HG03469 (cell line): Measurements from ENCODE around the gene LIN7B.
"Not testable (repeated sequence)": the region's sequence is repeated elsewhere in the genome, so short reads cannot be mapped to it uniquely, and the experiment has no call there.

Experiments used
- ATAC-seq: cut with Tn5 transposase; IDR thresholded peaks from one replicate; pipeline ENCODE4 v1.9.1; 2021; ENCODE audit warnings: mild to moderate bottlenecking, moderate library complexity, moderate number of reproducible peaks; ENCODE audit not compliant: unreplicated experiment

LIN7B gene

GRCh38 chr19:49113762-49114629 lies at the start of gene LIN7B:
Gene LIN7B (plus strand): TSS chr19:49114370. CDS start chr19:49114405, 35 bp downstream.
- ATAC-seq, result no peak

DNA sequence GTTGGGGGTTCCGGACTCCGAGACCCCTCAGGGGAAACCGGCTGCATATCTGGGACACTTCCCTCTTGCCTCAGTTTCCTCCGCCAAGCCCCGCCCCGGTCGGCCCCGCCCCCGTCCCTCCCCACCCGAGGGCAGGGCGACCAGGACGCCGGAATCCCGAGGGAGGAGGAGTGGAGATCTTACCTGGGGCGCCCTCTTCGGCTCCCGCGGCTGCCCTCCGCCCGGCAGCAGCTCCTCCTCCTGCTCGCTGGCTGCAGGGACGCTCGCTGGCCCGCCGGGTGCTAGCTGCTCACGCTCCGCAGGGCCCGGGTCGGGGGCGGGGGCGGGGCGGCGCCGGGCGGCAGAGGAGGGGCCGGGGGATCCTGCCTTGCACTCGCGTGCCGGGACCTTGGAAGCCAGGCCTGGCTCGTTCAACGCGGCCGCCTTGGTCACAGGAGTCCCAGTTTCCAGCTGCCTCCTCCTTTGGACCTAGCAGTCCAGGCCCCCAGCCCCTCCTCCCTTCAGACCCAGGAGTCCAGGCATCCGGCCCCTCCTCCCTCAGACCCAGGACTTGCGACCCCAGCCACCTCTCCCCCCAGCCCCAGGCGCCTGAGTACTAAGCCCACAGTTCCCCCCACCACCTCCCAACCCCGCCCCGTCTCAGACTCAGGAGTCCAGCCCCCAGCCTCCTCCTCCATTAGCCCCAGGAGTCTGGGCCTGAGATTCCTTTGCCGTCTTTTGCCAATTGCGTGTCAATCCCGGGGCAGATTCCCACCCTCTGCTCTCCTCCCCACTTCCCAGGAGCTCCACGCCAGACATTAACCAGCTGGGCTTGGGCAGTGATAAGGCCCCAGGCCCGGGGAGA lies 49.2 kb upstream of the LIN7B start, which contains the start of gene NTF4:
NTF4 (minus strand) TSS at position 51 of the 844 bp plus-strand sequence. CDS start 2,821 bp downstream, outside the sequence.
- ATAC-seq, result no peak

GRCh38 chr19:49065905-49066512 lies 48.2 kb upstream of the LIN7B start:
- no peak for ATAC-seq

- ATAC-seq, result no peak
Measured at GRCh38 chr19:49067554-49067953, 46.6 kb upstream of the LIN7B start.

DNA sequence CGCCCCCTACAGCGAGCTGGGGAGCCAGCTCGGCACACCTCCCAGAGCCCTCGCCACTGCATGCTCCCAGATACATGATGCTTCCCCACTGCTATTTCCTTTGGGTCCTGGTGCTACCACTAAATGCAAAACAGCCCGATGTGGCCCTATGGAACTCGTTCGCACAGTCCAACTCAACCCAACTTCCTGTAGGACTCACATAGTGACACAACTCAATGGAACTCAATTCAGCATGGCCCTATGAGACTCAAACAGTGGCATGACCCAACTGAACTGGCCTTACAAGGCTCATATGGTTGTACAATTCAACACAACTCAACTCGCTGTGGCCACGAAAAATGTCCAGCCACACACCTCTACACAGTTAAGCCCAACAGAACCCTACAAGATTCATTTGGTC lies 45.1 kb upstream of the LIN7B start:
- ATAC-seq, result no peak

DNA sequence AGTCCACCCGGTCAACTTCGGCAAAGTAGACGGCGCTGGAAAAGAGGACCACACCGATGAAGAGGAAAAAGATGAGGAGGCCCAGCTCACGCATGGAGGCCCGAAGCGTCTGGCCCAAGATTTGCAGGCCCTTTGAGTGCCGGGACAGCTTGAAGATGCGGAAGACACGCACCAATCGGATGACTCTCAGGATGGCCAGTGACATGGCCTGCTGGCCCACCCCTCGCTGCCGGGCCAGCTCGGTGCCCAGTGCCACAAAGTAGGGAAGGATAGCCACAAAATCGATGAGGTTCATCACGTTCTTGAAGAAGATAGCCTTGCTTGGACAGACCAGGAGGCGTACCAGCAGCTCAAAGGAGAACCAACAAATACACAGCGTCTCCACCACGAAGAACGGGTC lies 43.8 kb upstream of the LIN7B start:
- ATAC-seq, result no peak

- no peak for ATAC-seq
Measured at GRCh38 chr19:49071860-49072547, 42.2 kb upstream of the LIN7B start.

DNA sequence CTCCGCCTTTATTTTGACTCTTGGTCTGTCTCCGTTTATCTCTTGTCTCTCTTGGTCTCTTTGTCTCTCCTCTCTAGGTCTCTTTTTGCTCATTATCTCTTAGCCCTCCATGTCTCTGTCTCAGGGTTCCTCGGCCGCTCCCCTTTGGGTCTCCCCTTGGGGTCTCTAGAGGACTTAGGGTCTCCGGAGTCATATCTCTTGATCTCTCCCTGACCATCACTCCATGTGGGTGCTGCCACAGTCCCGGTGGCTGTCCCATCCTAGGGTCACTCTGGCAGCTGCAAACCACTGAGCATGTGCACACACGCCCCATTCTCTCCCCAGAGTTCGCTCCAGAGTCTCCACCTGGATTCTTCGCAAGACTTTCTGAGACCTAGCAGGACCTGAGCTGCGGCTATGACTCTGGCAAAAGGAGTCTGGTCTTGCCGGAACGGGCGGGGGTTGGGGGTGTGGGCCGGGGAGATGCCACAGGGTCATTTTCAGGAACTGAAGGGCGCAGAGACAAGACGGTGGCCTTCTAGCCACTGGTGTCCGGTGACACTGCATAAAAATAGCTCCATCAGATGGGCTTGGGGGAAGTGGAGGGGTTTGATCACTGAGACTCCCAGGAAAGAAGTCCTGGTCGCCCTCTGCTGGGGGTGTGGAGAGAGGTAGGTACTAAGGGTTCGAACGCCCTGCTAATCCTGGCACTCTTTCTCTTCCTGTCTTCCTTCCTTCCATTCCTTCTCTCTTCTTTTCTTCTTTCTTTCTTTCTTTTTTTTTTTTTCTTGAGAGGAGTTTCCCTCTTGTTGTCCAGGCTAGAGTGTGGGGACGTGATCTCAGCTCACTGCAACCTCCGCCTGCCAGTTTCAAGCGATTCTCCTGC lies 40.4 kb upstream of the LIN7B start:
- ATAC-seq, result no peak

DNA sequence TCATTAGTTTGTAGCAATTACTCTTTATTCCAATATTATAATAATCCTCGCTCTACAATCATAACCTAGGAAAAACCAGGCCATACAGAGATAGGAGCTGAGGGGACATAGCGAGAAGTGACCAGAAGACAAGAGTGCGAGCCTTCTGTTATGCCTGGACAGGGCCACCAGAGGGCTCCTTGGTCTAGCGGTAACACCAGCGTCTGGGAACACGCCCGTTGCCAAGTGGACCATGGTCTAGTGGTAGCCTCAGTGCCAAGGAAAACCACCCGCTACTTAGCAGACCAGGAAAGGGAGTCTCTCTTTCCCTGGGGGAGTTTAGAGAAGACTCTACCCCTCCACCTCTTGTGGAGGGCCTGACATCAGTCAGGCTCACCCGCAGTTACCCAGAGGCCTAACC lies 39.3 kb upstream of the LIN7B start:
- ATAC-seq, result not testable (repeated sequence)

- ATAC-seq, result no peak
Measured at GRCh38 chr19:49080392-49080791, 33.8 kb upstream of the LIN7B start.

DNA sequence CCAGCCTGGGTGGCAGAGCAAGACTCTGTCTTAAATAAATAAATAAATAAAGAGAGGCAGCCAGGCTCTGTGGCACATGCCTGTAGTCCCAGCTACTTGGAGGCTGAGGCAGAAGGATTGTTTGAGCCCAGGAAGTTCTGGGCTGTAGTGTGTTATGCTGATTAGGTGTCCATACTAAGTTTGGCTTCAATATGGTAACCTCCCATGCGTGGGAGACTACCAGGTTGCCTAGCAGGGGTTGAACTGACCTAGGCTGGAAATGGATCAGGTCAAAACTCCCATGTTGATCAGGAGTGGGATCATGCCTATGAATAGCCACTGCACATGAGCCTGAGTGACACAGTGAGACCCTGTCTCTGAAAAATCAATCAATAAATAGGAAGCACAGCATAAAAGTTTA lies 32.9 kb upstream of the LIN7B start:
- no peak for ATAC-seq

DNA sequence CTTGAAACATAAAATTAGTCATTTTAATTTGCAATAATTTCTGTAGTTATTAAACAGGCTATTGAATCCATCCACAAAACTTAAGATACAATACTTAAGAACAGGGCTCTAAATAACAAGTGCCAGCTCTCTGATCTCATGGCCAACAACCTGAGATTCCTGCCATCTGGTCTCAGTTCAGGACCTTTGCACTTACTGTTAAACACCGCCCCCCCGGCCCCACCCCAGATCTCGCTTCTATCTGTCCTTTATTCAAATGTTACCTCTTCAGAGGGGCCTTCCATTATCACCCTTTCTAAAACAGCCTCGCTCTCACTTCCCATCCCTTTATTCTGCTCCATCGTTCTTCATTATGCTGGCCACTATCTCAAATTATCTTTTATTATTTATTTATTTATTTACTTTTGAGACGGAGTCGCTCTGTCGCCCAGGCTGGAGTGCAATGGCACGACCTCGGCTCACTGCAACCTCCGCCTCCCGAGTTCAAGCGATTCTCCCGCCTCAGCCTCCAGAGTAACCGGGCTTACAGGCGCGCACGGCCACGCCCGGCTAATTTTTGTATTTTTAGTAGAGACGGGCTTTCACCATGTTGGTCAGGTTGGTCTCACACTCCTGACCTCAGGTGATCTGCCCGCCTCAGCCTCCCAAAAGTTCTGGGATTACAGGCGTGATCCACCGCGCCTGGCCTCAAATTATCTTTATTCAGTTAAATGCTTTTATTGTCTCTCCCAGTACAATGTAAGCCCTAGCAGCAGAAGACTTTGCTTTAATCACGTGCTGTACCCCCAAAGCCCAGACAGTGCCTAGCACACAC lies 29.8 kb upstream of the LIN7B start:
- no peak for ATAC-seq

- ATAC-seq, result peak; percentile 74
Measured at GRCh38 chr19:49085020-49085867, 28.9 kb upstream of the LIN7B start, which contains the start of gene SNRNP70. Gene SNRNP70 (plus strand): TSS chr19:49085451. CDS start chr19:49086415, 964 bp downstream.

- ATAC-seq, result no peak
Measured at GRCh38 chr19:49085868-49086232, 28.3 kb upstream of the LIN7B start.

GRCh38 chr19:49086296-49086695 lies 27.9 kb upstream of the LIN7B start:
- ATAC-seq, result no peak

DNA sequence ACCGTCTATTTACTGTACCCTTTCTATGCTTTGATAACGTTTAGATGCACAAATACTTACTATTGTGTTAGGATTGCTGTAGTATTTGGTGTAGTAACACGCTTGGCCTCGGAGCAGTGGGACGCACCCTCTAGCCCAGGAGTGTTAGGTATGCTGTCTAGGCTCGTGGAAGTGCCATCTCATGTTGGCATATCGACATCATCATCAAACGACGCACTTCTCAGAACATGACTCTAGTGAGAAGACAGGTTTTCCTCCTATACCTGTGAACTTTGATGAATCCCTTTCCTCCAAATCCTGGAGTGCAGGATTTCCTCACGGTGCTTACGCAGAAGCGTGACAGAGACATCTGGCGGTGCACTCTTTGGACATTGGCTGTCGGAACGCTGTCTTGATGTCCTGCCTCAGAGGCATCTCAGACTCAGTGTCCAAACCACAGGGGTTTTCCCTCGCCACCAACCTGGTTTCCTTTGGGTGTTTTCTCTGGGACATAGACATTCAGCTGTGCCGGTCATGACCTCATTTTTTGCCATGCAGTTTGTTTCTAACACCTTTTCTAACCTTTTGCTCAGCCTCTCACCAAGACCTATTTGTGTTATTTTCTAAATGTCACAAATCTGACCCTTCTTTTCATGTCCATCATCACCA lies 22.7 kb upstream of the LIN7B start:
- ATAC-seq, result no peak

DNA sequence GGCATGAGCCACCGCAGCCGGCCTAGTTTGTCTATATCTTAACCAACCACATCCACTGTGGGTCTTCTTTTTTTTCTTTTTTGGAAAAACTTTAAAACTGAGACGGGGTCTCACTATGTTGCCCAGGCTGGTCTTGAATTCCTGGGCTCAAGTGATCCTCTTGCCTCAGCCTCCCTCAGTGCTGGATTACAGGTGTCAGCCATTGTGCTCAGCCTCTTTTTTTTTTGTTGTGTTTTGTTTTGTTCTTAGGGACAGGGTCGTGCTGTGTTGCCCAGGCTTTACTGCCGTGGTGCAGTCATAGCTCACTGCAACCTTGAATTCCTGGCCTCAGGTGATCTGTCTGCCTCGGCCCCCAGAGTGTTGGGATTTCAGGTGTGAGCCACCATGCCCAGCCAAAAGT lies 21.5 kb upstream of the LIN7B start:
- ATAC-seq, result no peak
